MCF 10A (cell line): Measurements from ENCODE around the gene MYO5A. TPM values are rescaled to one million over a fixed set of nuclear protein-coding genes. Genes with fewer than 3 reads are reported as not detected.
A peak's percentile ranks its signal among the peaks of the same experiment; 100 is the strongest.

Source experiments
- BruUV-seq: library from RNA; stranded (reverse); fragments of 400-500 nt; replicated peaks from 2 replicates; lab custom pipeline; 2021; lab: Mats Ljungman, UMichigan
- CTCF ChIA-PET: fragments of 300-600 bp; sonication (Branson Sonifier 250); formaldehyde crosslinking; extraction: SDS; loops from one replicate; lab custom pipeline; 2021; ENCODE audit warnings: antibody characterized with exemption, inconsistent platforms; lab: Yijun Ruan, JAX
- POLR2A ChIA-PET: fragments of 300-600, 350-650 bp; sonication (Branson Sonifier 250); formaldehyde crosslinking; extraction: SDS; loops from one replicate; lab custom pipeline; 2020; ENCODE audit warnings: antibody characterized with exemption, inconsistent platforms; lab: Yijun Ruan, JAX
- DNase-seq: peaks from one replicate; pipeline ENCODE4 v3.0.0-alpha.2; 2018; ENCODE audit not compliant: unreplicated experiment
- H3K27ac Mint-ChIP-seq: one replicate; pipeline ENCODE4 v1.8.0; 2022; ENCODE audit warnings: mild to moderate bottlenecking, low read depth, mixed read lengths; ENCODE audit not compliant: unreplicated experiment
- H3K27me3 Mint-ChIP-seq: one replicate; pipeline ENCODE4 v1.8.0; 2022; ENCODE audit warnings: mixed read lengths; ENCODE audit not compliant: insufficient read depth, unreplicated experiment
- H3K36me3 Mint-ChIP-seq: one replicate; pipeline ENCODE4 v1.8.0; 2022; ENCODE audit warnings: mild to moderate bottlenecking, moderate library complexity, mixed read lengths; ENCODE audit not compliant: insufficient read depth, unreplicated experiment
- H3K4me1 Mint-ChIP-seq: one replicate; pipeline ENCODE4 v1.8.0; 2022; ENCODE audit warnings: mixed read lengths; ENCODE audit not compliant: insufficient read depth, unreplicated experiment
- H3K4me3 Mint-ChIP-seq: one replicate; pipeline ENCODE4 v1.8.0; 2022; ENCODE audit warnings: mild to moderate bottlenecking, moderate library complexity, mixed read lengths; ENCODE audit not compliant: unreplicated experiment
- H3K9me3 Mint-ChIP-seq: one replicate; pipeline ENCODE4 v1.8.0; 2022; ENCODE audit warnings: mixed read lengths; ENCODE audit not compliant: unreplicated experiment
- CTCF ChIP-seq: fragments of 200-600 bp; IDR thresholded peaks from one replicate; pipeline ENCODE4 v1.8.0; 2022; ENCODE audit warnings: antibody characterized with exemption, mild to moderate bottlenecking; ENCODE audit not compliant: unreplicated experiment
- intact Hi-C: fragments of 100-400 bp; cut with micrococcal nuclease; formaldehyde crosslinking; loops from 2 replicates; pipeline ENCODE4 v1.14.1; 2022
- total RNA-seq: library from RNA; stranded (reverse); gene quantifications from 2 replicates; pipeline ENCODE4 v1.2.3, GENCODE V29; 2022

MYO5A gene
- total RNA-seq, 1 experiment from 2014 or later = 28.9 TPM

GRCh38 chr15:52334491-52335160 is 194.1 kb downstream of the MYO5A start:
- peak; percentile 40 for DNase-seq
- H3K4me1 Mint-ChIP-seq = peaks cover 32% of the 10 kb centered on the region
- no peak for TF ChIP-seq CTCF
- peaks cover 4% of the 10 kb centered on the region for H3K36me3 Mint-ChIP-seq
- BruUV-seq = no TSS peak
- no peaks in the 10 kb centered on the region for H3K27me3 Mint-ChIP-seq
- ChIA-PET CTCF (interaction anchor here (0.5 to 2.1 kb wide), 5 partner anchors 22 to 400 kb away, joined by 3 to 12 read pairs (median 5); no protein-coding TSS in a partner anchor), POLR2A (interaction anchor here (1.3 kb wide), 1 partner anchor 225 kb away, joined by 4 read pairs; no protein-coding TSS in a partner anchor)
- no peaks in the 10 kb centered on the region for H3K9me3 Mint-ChIP-seq
- no peak overlapping the region for H3K27ac Mint-ChIP-seq
- no peak overlapping the region for H3K4me3 Mint-ChIP-seq
- intact Hi-C loops = no loop called here

DNA sequence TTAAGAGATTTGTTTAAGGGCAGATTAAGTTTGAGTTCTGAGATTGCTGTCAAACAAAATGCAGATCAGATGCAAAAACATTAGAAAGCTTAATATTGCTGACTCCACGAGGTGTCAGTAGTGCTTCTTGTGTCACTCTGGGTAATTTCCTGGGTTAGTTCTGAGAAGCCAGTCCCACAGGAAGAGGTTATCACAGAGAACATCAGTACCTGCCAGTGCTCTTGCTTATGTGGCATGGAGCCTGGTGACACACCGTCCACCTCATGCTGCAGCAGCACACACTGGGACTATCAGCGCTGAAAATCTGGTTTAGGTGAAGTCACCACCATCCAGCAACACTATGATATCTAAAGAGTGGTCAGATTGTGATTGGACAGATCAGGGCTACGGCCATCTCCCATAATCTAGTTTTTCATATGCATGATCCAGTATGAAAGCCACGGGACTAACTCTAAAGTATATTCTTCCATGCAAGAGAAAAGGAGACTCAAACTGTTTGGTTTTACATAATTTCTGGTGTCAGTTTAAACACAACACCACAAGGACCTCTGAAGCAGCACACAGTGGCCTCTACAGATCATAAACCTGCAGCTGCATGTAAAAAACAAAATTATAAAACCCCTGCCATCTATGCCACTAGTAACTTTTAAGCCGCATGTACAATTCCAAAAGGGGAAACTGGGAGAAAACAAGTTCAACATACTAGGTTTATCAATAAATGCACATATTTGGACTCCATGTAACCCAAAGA is 197.0 kb downstream of the MYO5A start:
- intact Hi-C loops = loop anchor here (1.0 kb wide), 7 partner anchors 75 to 404 kb away; no protein-coding TSS in a partner anchor
- H3K4me1 Mint-ChIP-seq = peaks cover 21% of the 10 kb centered on the region

GRCh38 chr15:52329987-52330386 is 198.7 kb downstream of the MYO5A start:
- BruUV-seq = no TSS peak
- Mint-ChIP-seq H3K36me3 (peaks cover 21% of the 10 kb centered on the region), H3K4me3 (no peak overlapping the region), H3K27ac (no peak overlapping the region), H3K4me1 (peaks cover 18% of the 10 kb centered on the region), H3K9me3 (no peaks in the 10 kb centered on the region), H3K27me3 (no peaks in the 10 kb centered on the region)
- ChIA-PET CTCF (interaction anchor here (0.7 kb wide), 2 partner anchors 406 to 408 kb away, joined by 4 to 5 read pairs; no protein-coding TSS in a partner anchor), POLR2A (no interaction called here)
- intact Hi-C loops = no loop called here
- DNase-seq = no peak
- no peak for TF ChIP-seq CTCF

More for the DNA sequence above, 197.0 kb downstream of the MYO5A start:
- H3K4me3 Mint-ChIP-seq = no peak overlapping the region
- H3K27me3 Mint-ChIP-seq = no peaks in the 10 kb centered on the region
- BruUV-seq = no TSS peak
- DNase-seq = peak; percentile 62
- ChIA-PET POLR2A (interaction anchor here (0.8 to 2.3 kb wide), 11 partner anchors 13 to 404 kb away, joined by 3 to 11 read pairs (median 3); partner anchors contain the start of gene MYO5C), CTCF (interaction anchor here (0.5 to 1.9 kb wide), 26 partner anchors 11 to 406 kb away, joined by 3 to 8 read pairs (median 3); no protein-coding TSS in a partner anchor)
- TF ChIP-seq CTCF = peak; percentile 46
- H3K36me3 Mint-ChIP-seq = peaks cover 14% of the 10 kb centered on the region
- H3K9me3 Mint-ChIP-seq = no peaks in the 10 kb centered on the region
- peak overlapping the region; percentile 57 for H3K27ac Mint-ChIP-seq

GRCh38 chr15:52329150-52329549 is 199.5 kb downstream of the MYO5A start:
- Mint-ChIP-seq H3K4me1 (peaks cover 13% of the 10 kb centered on the region), H3K27ac (no peak overlapping the region), H3K36me3 (peaks cover 23% of the 10 kb centered on the region), H3K9me3 (no peaks in the 10 kb centered on the region), H3K27me3 (no peaks in the 10 kb centered on the region), H3K4me3 (no peak overlapping the region)
- CTCF ChIA-PET = interaction anchor here (0.7 to 1.7 kb wide), 2 partner anchors 72 to 407 kb away, joined by 5 to 7 read pairs; no protein-coding TSS in a partner anchor
- no peak for DNase-seq
- no TSS peak for BruUV-seq
- TF ChIP-seq CTCF = no peak
- intact Hi-C loops = no loop called here
- POLR2A ChIA-PET = no interaction called here
